ENCODE results near the gene RIT2.

GRCh38 chr18:42734520-42734919, 381.0 kb downstream of the RIT2 start:
- TF ChIP-seq CTCF (conservative IDR thresholded peaks at IDR 0.05) (no peak), EZH2 (IDR thresholded peaks at IDR 0.05; ENCODE audit: low read depth) (no peak)
